GM12873 (cell line): Measurements from ENCODE around the gene SMAD2.

Source experiments
- CTCF ChIP-seq: IDR thresholded peaks from 2 replicates; pipeline ENCODE4 v1.5.1; 2012; ENCODE audit warnings: low read depth, mild to moderate bottlenecking, moderate library complexity, low read length, control low read depth; ENCODE audit not compliant: insufficient read depth; ENCODE audit errors: missing control alignments

Gene SMAD2

GRCh38 chr18:47893047-47893446 is 37.4 kb downstream of the SMAD2 start:
- no peak for TF ChIP-seq CTCF

DNA sequence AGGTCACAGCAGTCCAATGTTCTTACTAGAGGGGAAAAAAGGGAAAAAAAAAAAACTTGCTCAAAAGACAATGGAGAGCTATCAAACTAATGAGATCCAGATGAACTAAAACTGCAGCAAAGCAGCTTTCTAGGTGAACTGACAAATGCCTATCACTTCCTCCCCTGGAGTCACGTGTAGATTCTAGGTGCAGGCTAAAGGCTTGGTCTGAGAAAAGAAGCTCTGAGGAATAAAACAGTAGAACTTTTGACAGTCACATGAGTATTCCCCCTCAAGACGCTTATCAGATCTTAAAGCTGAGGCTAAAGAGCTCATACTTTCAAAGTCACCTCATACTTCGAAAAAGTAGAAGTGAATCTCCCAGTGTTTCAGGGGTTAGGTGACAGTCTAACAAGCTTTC is 42.3 kb downstream of the SMAD2 start:
- no peak for TF ChIP-seq CTCF

DNA sequence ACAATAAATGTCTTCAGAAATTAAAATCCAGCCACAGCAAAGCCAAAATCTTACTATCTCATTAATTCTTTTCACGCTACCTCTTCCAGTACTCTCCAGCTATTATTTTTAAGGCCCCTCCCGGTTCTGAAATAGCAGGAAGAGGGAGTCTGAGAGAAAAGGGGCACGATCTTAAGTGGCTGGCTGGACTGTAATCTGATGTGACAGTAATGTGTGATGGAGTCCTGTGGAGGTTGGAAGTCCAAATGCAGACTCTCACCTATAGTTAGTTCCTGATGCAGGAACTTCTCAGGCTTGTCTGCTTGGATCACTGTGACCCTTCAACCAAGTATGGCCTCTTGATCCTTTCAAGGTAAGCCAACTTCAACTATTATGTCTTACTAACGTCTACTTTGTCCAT is 43.2 kb downstream of the SMAD2 start:
- TF ChIP-seq CTCF = no peak

DNA sequence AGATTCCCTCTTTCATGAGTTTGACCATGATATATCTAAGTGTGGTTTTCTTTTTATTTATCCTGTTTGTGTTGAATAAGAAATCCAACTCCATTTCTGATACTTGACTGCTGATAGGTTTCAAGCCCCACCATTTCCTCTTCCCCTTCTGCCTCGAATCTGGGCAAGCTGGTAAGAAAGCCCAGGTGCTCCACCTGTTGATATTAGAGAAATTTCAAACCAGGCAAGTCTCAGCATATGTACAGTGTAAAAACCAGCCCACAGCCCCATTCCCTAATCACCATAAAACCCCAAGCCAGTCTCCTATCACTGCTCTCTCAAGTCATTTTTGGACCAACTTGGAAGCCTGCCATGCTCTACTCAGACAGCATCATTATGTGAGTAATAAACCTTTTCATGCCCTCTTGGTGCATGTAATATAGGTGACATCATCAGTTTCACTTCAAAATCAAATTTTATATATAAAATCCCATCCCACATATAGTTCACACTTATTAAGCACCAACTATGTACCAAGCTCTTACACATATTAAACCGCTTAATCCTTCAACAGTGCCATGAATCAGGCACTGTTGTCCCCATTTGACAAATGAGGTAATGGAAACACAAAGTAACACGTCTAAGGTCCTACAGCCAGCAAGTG is 46.6 kb downstream of the SMAD2 start:
- no peak for TF ChIP-seq CTCF

- TF ChIP-seq CTCF = no peak
These were observed 47.8 kb downstream of the SMAD2 start for GRCh38 chr18:47882641-47883040.

DNA sequence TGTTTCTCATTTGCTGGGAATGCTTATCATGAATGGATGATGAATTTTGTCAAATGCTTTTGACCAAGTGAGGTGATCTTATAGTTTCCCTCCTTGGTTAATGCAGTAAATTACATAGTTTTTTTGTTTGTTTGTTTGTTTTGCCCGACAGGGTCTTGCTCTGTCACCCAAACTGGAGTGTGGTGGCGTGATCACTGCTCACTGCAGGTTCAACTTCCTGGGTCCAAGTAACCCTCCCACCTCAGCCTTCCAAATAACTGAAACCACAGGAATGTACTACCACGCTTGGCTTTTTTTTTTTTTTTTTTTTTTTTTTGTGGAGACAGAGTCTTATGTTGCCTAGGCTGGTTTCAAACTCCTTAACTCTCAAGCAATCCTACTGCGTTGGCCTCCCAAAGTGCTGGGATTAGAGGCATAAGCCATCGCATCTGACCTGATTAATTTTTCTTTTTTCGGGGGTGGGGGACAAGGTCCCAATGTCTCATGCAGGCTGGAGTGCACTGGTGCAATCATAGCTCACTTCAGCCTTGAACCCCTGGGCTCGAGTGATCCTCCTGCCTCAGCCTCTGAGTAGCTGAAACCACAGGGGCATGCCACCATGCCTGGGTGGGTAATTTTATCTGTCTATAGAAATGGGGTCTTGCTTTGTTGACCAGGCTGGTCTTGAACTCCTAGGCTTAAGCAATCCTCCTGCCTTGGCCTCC is 48.6 kb downstream of the SMAD2 start:
- TF ChIP-seq CTCF = no peak

- TF ChIP-seq CTCF = no peak
These were observed 49.4 kb downstream of the SMAD2 start for GRCh38 chr18:47881042-47881441.
